SK-N-SH (cell line): ENCODE results near the gene CCND1. TPM values are rescaled to one million over a fixed set of nuclear protein-coding genes. Genes with fewer than 3 reads are reported as not detected.

Source experiments
- CTCF ChIA-PET: fragments of 300-600, 350-600 bp; formaldehyde crosslinking; extraction: SDS; loops from one replicate; lab custom pipeline; 2021; lab: Yijun Ruan, JAX
- POLR2A ChIA-PET: fragments of 350-600 bp; sonication (Branson Sonifier 250); formaldehyde crosslinking; extraction: SDS; loops from one replicate; lab custom pipeline; 2020; ENCODE audit warnings: antibody characterized with exemption, inconsistent platforms; lab: Yijun Ruan, JAX
- DNase-seq: peaks from one replicate; pipeline ENCODE4 v3.0.0; 2012
- H2AFZ ChIP-seq: fragments of 200-600 bp; sonication (generic); 2 replicates; pipeline ENCODE4 v1.8.1; 2016; ENCODE audit warnings: antibody characterized with exemption, mild to moderate bottlenecking, low read depth
- H3F3A ChIP-seq: fragments of 200-600 bp; sonication (generic); replicated peaks from 2 replicates; pipeline ENCODE3; 2016; ENCODE audit warnings: antibody characterized with exemption, mild to moderate bottlenecking; ENCODE audit not compliant: insufficient read depth
- H3K27ac ChIP-seq, 2 experiments: fragments of 200-500 bp in 1 of 2; fragments of 200-600 bp in 1 of 2; sonication (Bioruptor generic) in 1 of 2; sonication (generic), shearing (Covaris generic) in 1 of 2; 2 replicates each; pipeline versions ENCODE4 v1.5.1 to v1.6.1; 2014 to 2016; ENCODE audit warnings: low read depth in 2 of 2, inconsistent platforms in 1 of 2, low read length in 1 of 2, mild to moderate bottlenecking in 1 of 2, mixed read lengths in 1 of 2
- H3K27me3 ChIP-seq: fragments of 200-600 bp; sonication (generic), shearing (Covaris generic); 2 replicates; pipeline ENCODE4 v1.6.1; 2016; ENCODE audit warnings: mixed run types; ENCODE audit not compliant: insufficient read depth
- H3K36me3 ChIP-seq, 2 experiments: fragments of 200-500 bp in 1 of 2; fragments of 200-600 bp in 1 of 2; sonication (Bioruptor generic) in 1 of 2; sonication (generic) in 1 of 2; replicated peaks in 1 of 2; 2 replicates each; pipeline versions ENCODE3 to v1.5.1; 2014 to 2016; ENCODE audit warnings: low read length in 1 of 2, mild to moderate bottlenecking in 1 of 2; ENCODE audit not compliant: insufficient read depth in 2 of 2, control insufficient read depth in 1 of 2
- H3K4me1 ChIP-seq, 2 experiments: fragments of 200-500 bp in 1 of 2; fragments of 200-600 bp in 1 of 2; sonication (Bioruptor generic) in 1 of 2; sonication (generic), shearing (Covaris generic) in 1 of 2; 2 replicates each; pipeline versions ENCODE4 v1.5.1 to v1.6.1; 2014 to 2016; ENCODE audit warnings: low read depth in 1 of 2, low read length in 1 of 2, mixed run types in 1 of 2; ENCODE audit not compliant: insufficient read depth in 2 of 2, control insufficient read depth in 1 of 2
- H3K4me2 ChIP-seq: fragments of 200-600 bp; sonication (generic), shearing (Covaris generic); 2 replicates; pipeline ENCODE4 v1.6.1; 2017; ENCODE audit warnings: mixed run types
- H3K4me3 ChIP-seq, 2 experiments: fragments of 200-500 bp in 1 of 2; fragments of 200-600 bp in 1 of 2; sonication (Bioruptor generic) in 1 of 2; sonication (generic), shearing (Covaris generic) in 1 of 2; 2 replicates each; pipeline versions ENCODE4 v1.5.1 to v1.8.1; 2014 to 2016; ENCODE audit warnings: low read depth in 2 of 2, inconsistent platforms in 1 of 2, low read length in 1 of 2, mild to moderate bottlenecking in 1 of 2, mixed read lengths in 1 of 2, moderate library complexity in 1 of 2
- H3K79me2 ChIP-seq: fragments of 200-600 bp; sonication (generic); 2 replicates; pipeline ENCODE4 v1.8.1; 2017; ENCODE audit warnings: mild to moderate bottlenecking; ENCODE audit not compliant: insufficient read depth
- H3K9ac ChIP-seq: fragments of 200-600 bp; sonication (generic); 2 replicates; pipeline ENCODE4 v1.6.1; 2017; ENCODE audit warnings: mixed run types
- H3K9me2 ChIP-seq: fragments of 200-600 bp; sonication (generic); 2 replicates; pipeline ENCODE4 v1.6.1; 2017; ENCODE audit warnings: mixed run types
- H3K9me3 ChIP-seq: fragments of 200-600 bp; sonication (generic); 2 replicates; pipeline ENCODE4 v1.6.1; 2017; ENCODE audit warnings: mixed run types, mild to moderate bottlenecking, moderate library complexity
- H4K20me1 ChIP-seq: fragments of 200-600 bp; sonication (generic); 2 replicates; pipeline ENCODE4 v1.6.1; 2017; ENCODE audit warnings: mild to moderate bottlenecking, mixed run types; ENCODE audit not compliant: insufficient read depth
- CHD2 ChIP-seq: fragments of 150-350 bp; IDR thresholded peaks from 2 replicates; pipeline ENCODE4 v1.6.1; 2018; ENCODE audit warnings: low read length; ENCODE audit not compliant: partially characterized antibody
- EP300 ChIP-seq, 2 experiments: IDR thresholded peaks; 2 replicates each; pipeline versions ENCODE4 v1.4.0 to v1.6.1; 2012; ENCODE audit warnings: borderline replicate concordance in 1 of 2, low read depth in 1 of 2, low read length in 1 of 2
- FOSL2 ChIP-seq: IDR thresholded peaks from 2 replicates; pipeline ENCODE4 v1.4.0; 2012; ENCODE audit warnings: low read depth, mild to moderate bottlenecking, moderate library complexity, borderline replicate concordance
- JUND ChIP-seq: IDR thresholded peaks from 2 replicates; pipeline ENCODE4 v1.4.0; 2012
- MAX ChIP-seq: IDR thresholded peaks from 2 replicates; pipeline ENCODE4 v1.4.0; 2012; ENCODE audit warnings: low read depth
- NRF1 ChIP-seq: IDR thresholded peaks from 2 replicates; pipeline ENCODE4 v1.6.1; 2012; ENCODE audit warnings: low read depth, mild to moderate bottlenecking, low read length
- POLR2AphosphoS5 ChIP-seq: IDR thresholded peaks from 2 replicates; pipeline ENCODE4 v1.6.1; 2012; ENCODE audit warnings: low read depth, low read length
- RCOR1 ChIP-seq: fragments of 150-350 bp; IDR thresholded peaks from 2 replicates; pipeline ENCODE4 v1.6.1; 2017; ENCODE audit warnings: antibody characterized with exemption, low read length
- SIN3A ChIP-seq: IDR thresholded peaks from 2 replicates; pipeline ENCODE4 v1.6.1; 2012; ENCODE audit warnings: low read depth, mild to moderate bottlenecking, low read length, moderate library complexity, borderline replicate concordance
- SMC3 ChIP-seq: IDR thresholded peaks from 2 replicates; pipeline ENCODE4 v1.6.1; 2012; ENCODE audit warnings: low read depth, low read length, improper control_type of control experiment
- TAF1 ChIP-seq: IDR thresholded peaks from 2 replicates; pipeline ENCODE4 v1.6.1; 2012; ENCODE audit warnings: low read depth, mild to moderate bottlenecking, low read length, moderate library complexity, borderline replicate concordance
- YY1 ChIP-seq: IDR thresholded peaks from 2 replicates; pipeline ENCODE4 v1.4.0; 2012; ENCODE audit warnings: low read depth, mild to moderate bottlenecking
- WGBS: methylation state at CpG from one replicate; pipeline ENCODE4 v1.1.6; 2017; ENCODE audit warnings: low lambda C conversion rate; 5-methylcytosine and 5-hydroxymethylcytosine counted together
- polyA plus RNA-seq, 3 experiments: library from polyadenylated mRNA; depleted of rRNA; stranded (reverse); fragments of >200 nt; gene quantifications; 2 replicates each; pipeline ENCODE4 v1.2.3, GENCODE V29; 2012
- TF ChIP-seq, protein P1 (sequence below): IDR thresholded peaks from 2 replicates; pipeline ENCODE4 v1.4.0; 2012; ENCODE audit warnings: low read depth, borderline replicate concordance
- TF ChIP-seq, protein P2 (sequence below): IDR thresholded peaks from 2 replicates; pipeline ENCODE4; 2012
- TF ChIP-seq, protein P3 (sequence below): fragments of 150-350 bp; IDR thresholded peaks from 2 replicates; pipeline ENCODE4 v1.6.1; 2017; ENCODE audit warnings: antibody characterized with exemption, low read length, low read depth, borderline replicate concordance

Gene CCND1
- polyA plus RNA-seq, 1 of the 3 experiments (the other 2 are of a cell fraction) = 242 TPM

GRCh38 chr11:69657911-69658625 lies 17.1 kb downstream of the CCND1 start (continued):
- TF ChIP-seq, protein P1, sequence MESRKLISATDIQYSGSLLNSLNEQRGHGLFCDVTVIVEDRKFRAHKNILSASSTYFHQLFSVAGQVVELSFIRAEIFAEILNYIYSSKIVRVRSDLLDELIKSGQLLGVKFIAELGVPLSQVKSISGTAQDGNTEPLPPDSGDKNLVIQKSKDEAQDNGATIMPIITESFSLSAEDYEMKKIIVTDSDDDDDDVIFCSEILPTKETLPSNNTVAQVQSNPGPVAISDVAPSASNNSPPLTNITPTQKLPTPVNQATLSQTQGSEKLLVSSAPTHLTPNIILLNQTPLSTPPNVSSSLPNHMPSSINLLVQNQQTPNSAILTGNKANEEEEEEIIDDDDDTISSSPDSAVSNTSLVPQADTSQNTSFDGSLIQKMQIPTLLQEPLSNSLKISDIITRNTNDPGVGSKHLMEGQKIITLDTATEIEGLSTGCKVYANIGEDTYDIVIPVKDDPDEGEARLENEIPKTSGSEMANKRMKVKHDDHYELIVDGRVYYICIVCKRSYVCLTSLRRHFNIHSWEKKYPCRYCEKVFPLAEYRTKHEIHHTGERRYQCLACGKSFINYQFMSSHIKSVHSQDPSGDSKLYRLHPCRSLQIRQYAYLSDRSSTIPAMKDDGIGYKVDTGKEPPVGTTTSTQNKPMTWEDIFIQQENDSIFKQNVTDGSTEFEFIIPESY = no peak
- TF ChIP-seq, protein P2, sequence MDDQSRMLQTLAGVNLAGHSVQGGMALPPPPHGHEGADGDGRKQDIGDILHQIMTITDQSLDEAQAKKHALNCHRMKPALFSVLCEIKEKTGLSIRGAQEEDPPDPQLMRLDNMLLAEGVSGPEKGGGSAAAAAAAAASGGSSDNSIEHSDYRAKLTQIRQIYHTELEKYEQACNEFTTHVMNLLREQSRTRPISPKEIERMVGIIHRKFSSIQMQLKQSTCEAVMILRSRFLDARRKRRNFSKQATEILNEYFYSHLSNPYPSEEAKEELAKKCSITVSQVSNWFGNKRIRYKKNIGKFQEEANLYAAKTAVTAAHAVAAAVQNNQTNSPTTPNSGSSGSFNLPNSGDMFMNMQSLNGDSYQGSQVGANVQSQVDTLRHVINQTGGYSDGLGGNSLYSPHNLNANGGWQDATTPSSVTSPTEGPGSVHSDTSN = no peak
- TF ChIP-seq JUND (no peak), NRF1 (no peak), SMC3 (no peak), MAX (no peak), FOSL2 (no peak), POLR2AphosphoS5 (no peak), SIN3A (no peak)
- TF ChIP-seq, protein P3, sequence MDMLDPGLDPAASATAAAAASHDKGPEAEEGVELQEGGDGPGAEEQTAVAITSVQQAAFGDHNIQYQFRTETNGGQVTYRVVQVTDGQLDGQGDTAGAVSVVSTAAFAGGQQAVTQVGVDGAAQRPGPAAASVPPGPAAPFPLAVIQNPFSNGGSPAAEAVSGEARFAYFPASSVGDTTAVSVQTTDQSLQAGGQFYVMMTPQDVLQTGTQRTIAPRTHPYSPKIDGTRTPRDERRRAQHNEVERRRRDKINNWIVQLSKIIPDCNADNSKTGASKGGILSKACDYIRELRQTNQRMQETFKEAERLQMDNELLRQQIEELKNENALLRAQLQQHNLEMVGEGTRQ = no peak
- TF ChIP-seq, all 33 proteins: peak for 0

- DNase-seq = peak; percentile 19
- no peaks in the 10 kb centered on the region for H3K9me3 ChIP-seq
- 92% methylated on average over 15 of the region's 18 CpGs for WGBS
- H3K4me1 ChIP-seq = no peaks in the 10 kb centered on the region; a peak in 1 of 4 replicates
- H3K36me3 ChIP-seq = peaks cover 4 to 12% of the 10 kb centered on the region in 2 experiments
- CTCF ChIA-PET = interaction anchor here (1.3 to 8.9 kb wide), 5 partner anchors 9 to 558 kb away, joined by 3 to 84 read pairs (median 33); no protein-coding TSS in a partner anchor
- no peak overlapping the region for H3K4me3 ChIP-seq
- no peaks in the 10 kb centered on the region for H3K27me3 ChIP-seq
- H4K20me1 ChIP-seq = peaks cover 21% of the 10 kb centered on the region
- no peak overlapping the region for H2AFZ ChIP-seq
- H3K9me2 ChIP-seq = no peaks in the 10 kb centered on the region
- peaks cover 25% of the 10 kb centered on the region for H3F3A ChIP-seq
- POLR2A ChIA-PET = interaction anchor here (1.8 kb wide), 1 partner anchor 10 kb away, joined by 4 read pairs; no protein-coding TSS in a partner anchor
- no peak overlapping the region for H3K9ac ChIP-seq
- no peak overlapping the region for H3K4me2 ChIP-seq
- TF ChIP-seq YY1 (no peak), CHD2 (no peak), MAX (no peak), NRF1 (no peak), EP300 (IDR thresholded peaks at IDR 0.05; ENCODE audit: borderline replicate concordance in 1 of 2, low read depth in 1 of 2, low read length in 1 of 2) (no peak), SIN3A (no peak), TAF1 (no peak), RCOR1 (no peak), POLR2AphosphoS5 (no peak)
- H3K79me2 ChIP-seq = no peaks in the 10 kb centered on the region
- no peak overlapping the region for H3K27ac ChIP-seq
These were observed 17.9 kb downstream of the CCND1 start for GRCh38 chr11:69658626-69659450.
